GM19035 (cell line): Measurements from ENCODE around the gene GNPDA1.
"Not testable (repeated sequence)": the region's sequence is repeated elsewhere in the genome, so short reads cannot be mapped to it uniquely, and the experiment has no call there.

Source experiments
- ATAC-seq: cut with Tn5 transposase; IDR thresholded peaks from one replicate; pipeline ENCODE4 v1.9.1; 2021; ENCODE audit not compliant: unreplicated experiment

GNPDA1 gene

DNA sequence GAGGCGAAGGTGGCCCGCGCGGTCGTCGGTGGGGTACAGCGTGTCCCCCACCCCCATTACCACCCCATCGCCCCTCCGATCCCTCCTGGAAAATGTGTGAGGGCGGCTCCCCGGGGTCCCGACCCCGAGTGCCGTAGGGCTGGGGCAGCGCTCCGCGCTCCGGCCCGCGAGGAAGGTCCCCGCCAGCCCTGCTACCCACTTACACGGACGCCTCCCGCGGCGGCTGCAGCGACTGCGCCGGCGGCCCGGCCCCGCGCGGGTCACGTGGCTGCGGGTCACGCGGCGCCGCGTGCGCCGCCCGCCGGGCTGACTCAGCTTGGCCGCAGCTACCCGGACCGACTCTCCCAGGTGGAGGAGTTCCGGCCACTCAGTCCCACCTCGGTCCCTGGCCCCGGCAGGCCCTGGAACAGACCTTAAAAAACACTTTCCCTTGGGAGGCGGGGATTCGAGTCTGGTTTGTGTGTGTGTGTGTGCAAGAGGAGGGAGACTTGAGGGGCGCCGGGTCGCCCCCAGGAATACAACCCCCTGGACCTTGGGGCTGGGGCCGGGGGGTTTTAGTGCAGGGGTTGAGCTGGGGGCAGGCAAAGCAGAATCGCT is at the start of gene GNPDA1:
GNPDA1 (minus strand) TSS at position 236 of the 597 bp plus-strand sequence. CDS start 992 bp downstream, outside the sequence.
- peak; percentile 70 for ATAC-seq

- ATAC-seq = no peak
Measured at GRCh38 chr5:142059304-142059940, 46.6 kb upstream of the GNPDA1 start.

- ATAC-seq = no peak
Measured at GRCh38 chr5:142057697-142058056, 44.9 kb upstream of the GNPDA1 start.

- ATAC-seq = no peak
Measured at GRCh38 chr5:142056816-142057696, 44.2 kb upstream of the GNPDA1 start.

GRCh38 chr5:142055301-142055700 is 42.5 kb upstream of the GNPDA1 start:
- ATAC-seq = no peak

GRCh38 chr5:142053426-142054151 is 40.8 kb upstream of the GNPDA1 start:
- ATAC-seq = no peak

- not testable (repeated sequence) for ATAC-seq
Measured at GRCh38 chr5:142052026-142052425, 39.2 kb upstream of the GNPDA1 start.

- no peak for ATAC-seq
Measured at GRCh38 chr5:142048272-142048671, 35.4 kb upstream of the GNPDA1 start.

DNA sequence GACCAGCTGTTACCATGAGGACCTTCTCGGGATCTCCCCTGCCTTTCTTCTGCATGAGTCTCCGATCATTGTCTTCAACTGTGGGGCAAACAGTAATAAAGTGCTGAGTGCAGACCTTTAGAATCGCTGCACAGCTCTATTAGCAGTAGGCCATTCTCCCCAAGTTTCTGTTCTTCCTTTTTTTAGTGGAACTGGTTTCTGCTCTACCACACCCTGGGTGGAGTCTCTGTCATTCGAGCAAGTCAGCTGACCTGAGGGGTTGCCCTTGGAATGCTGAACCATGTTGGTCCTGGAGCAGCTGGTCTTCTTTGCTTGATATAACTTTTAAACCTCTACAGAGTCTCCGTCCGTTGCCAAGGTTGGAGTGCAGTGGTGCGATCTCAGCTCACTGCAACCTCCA is 33.4 kb upstream of the GNPDA1 start:
- no peak for ATAC-seq

GRCh38 chr5:142040881-142041280 is 28.1 kb upstream of the GNPDA1 start:
- not testable (repeated sequence) for ATAC-seq

- ATAC-seq = no peak
Measured at GRCh38 chr5:142040285-142040684, 27.5 kb upstream of the GNPDA1 start.

GRCh38 chr5:142038735-142039134 is 25.9 kb upstream of the GNPDA1 start:
- no peak for ATAC-seq

DNA sequence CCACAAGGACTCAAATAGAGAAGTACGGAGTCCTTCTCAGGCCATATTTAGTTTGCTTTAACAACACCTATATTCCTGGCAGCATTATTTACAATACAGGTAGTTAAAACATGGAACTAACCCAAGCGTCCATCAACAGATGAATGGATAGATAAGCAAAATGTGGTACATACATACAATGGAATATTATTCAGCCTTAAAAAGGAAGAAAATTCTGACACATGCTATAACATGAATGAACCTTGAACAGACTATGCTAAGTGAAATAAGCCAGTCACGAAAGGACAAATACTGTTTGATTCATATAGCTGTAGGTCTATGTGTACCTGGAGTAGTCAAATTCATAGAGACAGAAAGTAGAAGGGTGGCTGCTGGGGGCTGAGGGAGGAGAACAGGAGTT is 24.8 kb upstream of the GNPDA1 start:
- ATAC-seq = not testable (repeated sequence)

GRCh38 chr5:142036918-142037317 is 24.1 kb upstream of the GNPDA1 start:
- no peak for ATAC-seq

- no peak for ATAC-seq
Measured at GRCh38 chr5:142034994-142035393, 22.2 kb upstream of the GNPDA1 start.

DNA sequence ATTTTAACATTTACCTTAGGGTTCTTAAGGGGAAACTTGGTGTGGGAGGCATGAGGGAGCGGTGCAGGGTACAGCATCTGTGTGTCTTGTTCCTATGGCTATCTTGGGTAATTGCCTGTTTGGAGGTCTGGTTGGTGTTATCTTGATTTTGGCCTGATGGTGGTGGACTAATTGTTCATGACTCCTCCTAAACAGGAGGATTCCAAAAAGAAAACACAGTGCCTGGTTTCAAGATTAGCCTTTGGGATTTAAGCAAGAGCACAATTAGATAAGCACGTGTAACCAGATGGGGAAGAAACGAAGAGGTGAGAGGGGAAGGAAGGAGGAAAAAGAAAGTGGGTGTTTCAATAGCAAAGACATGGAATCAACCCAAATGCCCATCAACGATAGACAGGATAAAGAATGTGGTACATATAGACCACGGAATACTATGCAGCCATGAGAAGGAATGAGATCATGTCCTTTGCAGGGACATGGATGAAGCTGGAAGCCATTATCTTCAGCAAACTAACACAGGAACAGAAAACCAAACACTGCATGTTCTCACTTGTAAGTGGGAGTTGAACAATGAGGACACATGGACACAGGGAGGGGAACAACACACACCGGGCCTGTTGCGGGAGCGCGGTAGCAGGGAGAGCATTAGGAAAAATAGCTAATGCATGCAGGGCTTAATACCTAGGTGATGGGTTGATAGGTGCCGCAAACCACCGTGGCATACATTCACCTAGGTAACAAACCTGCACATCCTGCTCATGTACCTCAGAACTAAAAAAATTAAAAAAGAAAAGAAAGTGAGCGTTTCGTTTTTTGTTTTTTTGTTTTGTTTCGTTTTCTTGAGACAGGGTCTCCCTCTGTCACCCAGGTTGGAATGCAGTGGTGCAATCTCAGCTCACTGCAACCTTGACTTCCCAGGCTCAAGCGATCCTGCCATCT is 21.1 kb upstream of the GNPDA1 start:
- ATAC-seq = not testable (repeated sequence)

DNA sequence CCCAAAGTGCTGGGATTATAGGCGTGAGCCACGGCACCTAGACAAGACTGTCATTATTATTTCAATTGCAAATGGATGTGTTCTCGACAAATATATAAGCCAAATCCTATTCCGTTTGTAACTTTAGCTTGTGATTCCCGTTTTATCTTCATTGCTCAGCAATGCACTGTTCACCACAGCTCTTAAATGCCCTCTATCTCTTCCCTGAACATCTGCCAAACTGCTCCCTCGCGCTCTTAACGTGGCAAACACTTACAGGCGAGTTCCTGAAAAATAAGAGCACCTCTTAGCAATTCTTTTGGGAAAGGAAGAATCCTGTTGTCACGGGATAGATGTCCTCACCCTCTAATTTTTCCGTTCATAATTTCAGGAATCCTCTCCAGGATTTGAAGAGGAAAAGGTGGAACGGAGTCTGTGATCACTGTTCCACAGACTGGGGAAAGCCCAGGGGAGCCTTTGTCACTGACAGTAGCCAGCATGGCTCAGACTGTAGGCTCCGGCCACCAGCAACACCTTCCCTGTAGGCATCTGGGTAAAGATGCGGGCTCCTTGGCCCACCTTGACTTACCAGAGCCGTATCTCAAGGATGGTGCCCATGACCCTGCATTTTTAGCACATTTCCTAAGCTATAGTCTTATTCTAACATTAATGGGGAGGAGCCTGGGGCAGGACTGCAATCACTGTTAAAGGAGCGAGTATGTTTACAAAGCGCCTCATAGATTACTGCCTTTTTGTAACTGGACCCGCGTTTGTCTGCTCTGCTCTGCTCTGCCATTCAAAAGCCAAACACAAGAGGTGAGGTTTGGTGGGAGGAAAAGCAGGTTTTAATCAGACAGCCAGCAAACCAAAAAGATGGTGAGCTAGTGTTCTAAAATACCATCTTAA is 20.2 kb upstream of the GNPDA1 start:
- no peak for ATAC-seq

DNA sequence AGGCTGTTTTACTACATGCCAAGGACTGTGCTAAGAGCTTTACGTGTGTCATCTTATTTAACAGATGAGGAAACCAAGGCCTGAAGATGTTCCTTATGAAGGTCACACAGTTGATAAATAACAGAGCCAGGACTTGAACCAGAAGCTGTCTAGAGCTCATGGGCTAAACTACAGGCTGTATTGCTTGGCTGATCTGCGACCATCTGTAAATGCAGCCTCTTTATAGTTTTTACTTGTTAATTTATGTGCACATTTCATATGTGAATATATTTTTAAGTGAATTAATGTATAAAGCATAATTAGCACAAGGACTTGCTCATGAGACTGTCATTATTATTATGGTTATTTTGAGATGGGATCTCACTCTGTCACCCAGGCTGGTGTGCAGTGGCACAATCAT is 19.3 kb upstream of the GNPDA1 start:
- ATAC-seq = no peak

DNA sequence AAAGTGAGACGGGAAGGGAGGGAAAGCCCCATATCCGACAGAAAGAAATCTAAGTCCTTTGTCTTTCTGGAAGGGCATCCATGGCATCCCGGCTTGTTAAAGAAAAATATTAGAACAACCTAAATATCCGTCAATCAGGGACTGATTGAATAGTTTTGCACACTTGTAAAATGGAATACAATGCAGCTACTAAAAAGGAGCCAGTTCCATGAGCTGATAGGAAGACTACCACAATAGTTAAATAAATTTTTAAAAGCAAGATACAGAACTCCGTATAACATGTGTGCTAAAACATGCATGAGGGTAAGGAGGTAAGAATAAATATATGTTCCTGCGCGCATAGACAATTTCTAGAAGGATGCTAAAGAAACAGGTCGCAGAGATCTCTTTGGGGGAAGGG is 12.8 kb upstream of the GNPDA1 start:
- ATAC-seq = no peak
